HCT116 (cell line): Measurements from ENCODE around the gene FRMD7. TPM values are rescaled to one million over a fixed set of nuclear protein-coding genes. Genes with fewer than 3 reads are reported as not detected.

Experiments used
- ATAC-seq: fragments of 200-7000 bp; cut with Tn5 transposase; 2 replicates; pipeline ENCODE4 v1.9.1; 2020; ENCODE audit warnings: mild to moderate bottlenecking, moderate library complexity
- BruUV-seq: library from RNA; stranded (reverse); fragments of 400-500 nt; replicated peaks from 2 replicates; lab custom pipeline; 2021; lab: Mats Ljungman, UMichigan
- CTCF ChIA-PET: fragments of 300-600 bp; sonication (Branson Sonifier 250); formaldehyde crosslinking; loops from one replicate; lab custom pipeline; 2021; ENCODE audit warnings: antibody characterized with exemption; lab: Charles Lee
- POLR2A ChIA-PET: fragments of 300-600, 350-600 bp; sonication (Branson Sonifier 250); formaldehyde crosslinking; loops from one replicate; lab custom pipeline; 2021; ENCODE audit warnings: antibody characterized with exemption; lab: Charles Lee
- RAD21 ChIA-PET, 2 experiments: fragments of 300-600 bp; sonication (Branson Sonifier 250); formaldehyde crosslinking; loops; one replicate each; lab custom pipeline; 2023; ENCODE audit warnings: low total read pairs in 2 of 2; ENCODE audit not compliant: uncharacterized antibody in 2 of 2, unreplicated experiment in 2 of 2, low non-redundant PET in 1 of 2; lab: Charles Lee
- DNase-seq: peaks from one replicate; pipeline ENCODE4 v3.0.0-alpha.2; 2010; ENCODE audit warnings: low read depth, low spot score
- H2AFZ ChIP-seq: fragments of 200-600 bp; shearing (Covaris generic), sonication (generic); 2 replicates; pipeline ENCODE4 v1.6.1; 2017; ENCODE audit warnings: low read depth, mixed run types, mixed read lengths, antibody characterized with exemption, low read length; ENCODE audit not compliant: poor library complexity, severe bottlenecking
- H3K27ac ChIP-seq: 2 replicates; pipeline ENCODE4 v1.5.1; 2012; ENCODE audit warnings: low read depth, low read length
- H3K27me3 ChIP-seq: fragments of 200-600 bp; sonication (generic); 2 replicates; pipeline ENCODE4 v1.6.1; 2016; ENCODE audit warnings: mixed run types, low read length, mixed read lengths; ENCODE audit not compliant: insufficient read depth
- H3K36me3 ChIP-seq, 2 experiments: fragments of 200-500 bp in 1 of 2; fragments of 200-600 bp in 1 of 2; sonication (Bioruptor generic) in 1 of 2; sonication (generic) in 1 of 2; 2 replicates each; pipeline versions ENCODE4 v1.5.1 to v1.6.1; 2014 to 2016; ENCODE audit warnings: low read length in 2 of 2, inconsistent platforms in 1 of 2, mixed read lengths in 1 of 2, mixed run types in 1 of 2; ENCODE audit not compliant: insufficient read depth in 2 of 2, control insufficient read depth in 1 of 2
- H3K4me1 ChIP-seq, 2 experiments: fragments of 200-600 bp in 1 of 2; sonication (generic) in 1 of 2; 2 replicates each; pipeline versions ENCODE4 v1.5.1 to v1.6.1; 2012 to 2017; ENCODE audit warnings: low read length in 2 of 2, inconsistent platforms in 1 of 2, mild to moderate bottlenecking in 1 of 2, mixed read lengths in 1 of 2, mixed run types in 1 of 2, moderate library complexity in 1 of 2; ENCODE audit not compliant: insufficient read depth in 2 of 2, control insufficient read depth in 1 of 2
- H3K4me2 ChIP-seq: fragments of 200-600 bp; sonication (generic); 2 replicates; pipeline ENCODE4 v1.6.1; 2017; ENCODE audit warnings: mixed run types, low read length, mixed read lengths
- H3K4me3 ChIP-seq, 2 experiments: fragments of 200-600 bp in 1 of 2; sonication (generic) in 1 of 2; replicated peaks in 1 of 2; 2 replicates each; pipeline ENCODE4 v1.5.1; 2011 to 2016; ENCODE audit warnings: low read length in 2 of 2, control low read depth in 1 of 2, low read depth in 1 of 2, mild to moderate bottlenecking in 1 of 2, mixed read lengths in 1 of 2, mixed run types in 1 of 2
- H3K79me2 ChIP-seq: fragments of 200-600 bp; sonication (generic); 2 replicates; pipeline ENCODE4 v1.6.1; 2017; ENCODE audit warnings: mild to moderate bottlenecking, mixed run types, low read length, moderate library complexity, mixed read lengths; ENCODE audit not compliant: insufficient read depth
- H3K9ac ChIP-seq: fragments of 200-600 bp; sonication (generic); 2 replicates; pipeline ENCODE4 v1.6.1; 2016; ENCODE audit warnings: low read length, mixed read lengths
- H3K9me2 ChIP-seq: fragments of 200-600 bp; sonication (generic), shearing (Covaris generic); 2 replicates; pipeline ENCODE4 v1.6.1; 2017; ENCODE audit warnings: mixed run types, mild to moderate bottlenecking, moderate library complexity; ENCODE audit not compliant: insufficient read depth
- H3K9me3 ChIP-seq, 2 experiments: fragments of 200-500 bp in 1 of 2; fragments of 200-600 bp in 1 of 2; sonication (Bioruptor generic) in 1 of 2; sonication (generic) in 1 of 2; 2 replicates each; pipeline ENCODE4 v1.6.1; 2014 to 2017; ENCODE audit warnings: low read length in 2 of 2, mixed read lengths in 2 of 2, inconsistent platforms in 1 of 2, low read depth in 1 of 2, mild to moderate bottlenecking in 1 of 2, mixed run types in 1 of 2, moderate library complexity in 1 of 2; ENCODE audit not compliant: control insufficient read depth in 1 of 2, insufficient read depth in 1 of 2
- H4K20me1 ChIP-seq: fragments of 200-600 bp; sonication (generic), shearing (Covaris generic); 2 replicates; pipeline ENCODE4 v1.6.1; 2017; ENCODE audit warnings: mixed run types, mild to moderate bottlenecking, moderate library complexity; ENCODE audit not compliant: insufficient read depth
- ATF3 ChIP-seq: IDR thresholded peaks from 2 replicates; pipeline ENCODE4 v1.6.1; 2012
- CBX3 ChIP-seq: IDR thresholded peaks from 2 replicates; pipeline ENCODE4 v1.6.1; 2012; ENCODE audit warnings: low read depth
- CEBPB ChIP-seq: IDR thresholded peaks from 2 replicates; pipeline ENCODE4 v1.6.1; 2012; ENCODE audit warnings: low read depth
- EGR1 ChIP-seq: IDR thresholded peaks from 2 replicates; pipeline ENCODE4 v1.6.1; 2012; ENCODE audit warnings: low read depth
- ELF1 ChIP-seq: IDR thresholded peaks from 2 replicates; pipeline ENCODE4 v1.6.1; 2012; ENCODE audit warnings: low read depth, borderline replicate concordance
- EZH2 ChIP-seq: fragments of 200-600 bp; sonication (generic); IDR thresholded peaks from 2 replicates; pipeline ENCODE4 v1.6.1; 2017; ENCODE audit warnings: antibody characterized with exemption, mixed run types
- EZH2phosphoT487 ChIP-seq: fragments of 200-600 bp; IDR thresholded peaks from 2 replicates; pipeline ENCODE4 v1.6.1; 2018; ENCODE audit warnings: antibody characterized with exemption, borderline replicate concordance
- FOSL1 ChIP-seq: IDR thresholded peaks from 2 replicates; pipeline ENCODE4 v1.6.1; 2012; ENCODE audit warnings: low read depth
- JUND ChIP-seq: IDR thresholded peaks from 2 replicates; pipeline ENCODE4 v1.6.1; 2012
- MAX ChIP-seq: IDR thresholded peaks from 2 replicates; pipeline ENCODE4 v1.6.1; 2012
- POLR2A ChIP-seq: IDR thresholded peaks from 2 replicates; pipeline ENCODE4 v1.7.0; 2011; ENCODE audit warnings: borderline replicate concordance; ENCODE audit not compliant: insufficient read depth, insufficient read length; ENCODE audit errors: extremely low read depth
- POLR2AphosphoS5 ChIP-seq: IDR thresholded peaks from 2 replicates; pipeline ENCODE4 v1.6.1; 2011; ENCODE audit warnings: mild to moderate bottlenecking, low read depth, low read length, moderate library complexity
- RAD21 ChIP-seq: IDR thresholded peaks from 2 replicates; pipeline ENCODE4 v1.6.1; 2012; ENCODE audit warnings: low read depth, mild to moderate bottlenecking
- REST ChIP-seq: IDR thresholded peaks from 2 replicates; pipeline ENCODE4 v1.6.1; 2012; ENCODE audit warnings: low read depth
- SRF ChIP-seq: IDR thresholded peaks from 2 replicates; pipeline ENCODE4 v1.6.1; 2012; ENCODE audit warnings: low read depth
- TCF7L2 ChIP-seq: IDR thresholded peaks from 2 replicates; pipeline ENCODE4 v1.7.0; 2011; ENCODE audit warnings: borderline replicate concordance, inconsistent platforms; ENCODE audit not compliant: insufficient read depth, insufficient read length; ENCODE audit errors: extremely low read depth
- YY1 ChIP-seq: IDR thresholded peaks from 2 replicates; pipeline ENCODE4 v1.6.1; 2011; ENCODE audit warnings: low read length, low read depth, moderate library complexity, mild to moderate bottlenecking; ENCODE audit not compliant: insufficient replicate concordance; ENCODE audit errors: extremely low read depth
- ZBTB33 ChIP-seq: IDR thresholded peaks from 2 replicates; pipeline ENCODE4 v1.6.1; 2011; ENCODE audit warnings: mild to moderate bottlenecking, low read length, moderate library complexity; ENCODE audit not compliant: insufficient replicate concordance; ENCODE audit errors: extremely low read depth
- ZFX ChIP-seq: fragments of 450-650 bp; IDR thresholded peaks from 2 replicates; pipeline ENCODE4 v1.6.1; 2017
- ZNF274 ChIP-seq: fragments of 200-500 bp; sonication (Bioruptor generic); IDR thresholded peaks from 2 replicates; pipeline ENCODE4 v1.6.1; 2014; ENCODE audit warnings: mild to moderate bottlenecking, low read depth, low read length, inconsistent platforms
- intact Hi-C: fragments of 100-400 bp; cut with micrococcal nuclease; formaldehyde crosslinking; loops from 2 replicates; pipeline ENCODE4 v1.10.0; 2022
- total RNA-seq: library from RNA; stranded (reverse); gene quantifications from one replicate; pipeline ENCODE4 v1.2.1, GENCODE V29; 2021; ENCODE audit not compliant: unreplicated experiment

FRMD7 gene
- total RNA-seq, 1 experiment from 2014 or later = not detected

GRCh38 chrX:132118358-132118757 is 9.5 kb downstream of the FRMD7 start:
- ATAC-seq (peak; percentile 86), DNase-seq (peak; percentile 1)
- POLR2A ChIA-PET = no interaction called here
- H3K79me2 ChIP-seq = no peaks in the 10 kb centered on the region
- H3K27ac ChIP-seq = no peak overlapping the region
- H3K9me3 ChIP-seq = no peaks in the 10 kb centered on the region
- no peaks in the 10 kb centered on the region for H3K9me2 ChIP-seq
- H3K4me2 ChIP-seq = no peak overlapping the region
- H3K4me3 ChIP-seq = no peak overlapping the region
- no peaks in the 10 kb centered on the region for H3K36me3 ChIP-seq
- TF ChIP-seq ATF3 = no peak
- TF ChIP-seq ZBTB33 = no peak
- no peak for TF ChIP-seq SRF
- no peak for TF ChIP-seq RAD21
- no peak for TF ChIP-seq YY1
- no peak for TF ChIP-seq ZNF274
- no peak for TF ChIP-seq ELF1
- no peak for TF ChIP-seq POLR2A
- TF ChIP-seq POLR2AphosphoS5 = no peak
- no peak for TF ChIP-seq FOSL1
- TF ChIP-seq EGR1 = no peak
- TF ChIP-seq REST = no peak
- TF ChIP-seq EZH2 = no peak
- no peak for TF ChIP-seq JUND
- TF ChIP-seq CEBPB = no peak
- no peak for TF ChIP-seq EZH2phosphoT487
- TF ChIP-seq CBX3 = no peak
- no peak for TF ChIP-seq MAX
- no peak for TF ChIP-seq TCF7L2
- no peak for TF ChIP-seq ZFX
- no peaks in the 10 kb centered on the region for H4K20me1 ChIP-seq
- no peaks in the 10 kb centered on the region for H3K27me3 ChIP-seq
- no TSS peak for BruUV-seq
- CTCF ChIA-PET = no interaction called here
- H3K9ac ChIP-seq = no peak overlapping the region
- RAD21 ChIA-PET = no interaction called here
- no peak overlapping the region for H2AFZ ChIP-seq
- intact Hi-C loops = no loop called here
- no peaks in the 10 kb centered on the region for H3K4me1 ChIP-seq
